ENCODE data around the gene ATP10B. TPM values are rescaled to one million over a fixed set of nuclear protein-coding genes. Genes with fewer than 3 reads are reported as not detected.

Gene ATP10B
- not detected in 5 replicates for total RNA-seq (2022; extraction: Qiagen RNA extraction; ENCODE audit: low read depth)

GRCh38 chr5:160852049-160852448 is at the start of gene ATP10B:
ATP10B (minus strand) TSS chr5:160852211; CDS start chr5:160688074, 164,137 bp downstream.

Data from A549 treated with GW870086 at 1 μM for 4 hours (cell line).